Suppressor macrophage treated with lipopolysaccharide for 1 hour (primary cell): ENCODE measurements around the gene CLEC4M.
A peak's percentile ranks its signal among the peaks of the same experiment; 100 is the strongest.
"Not testable (repeated sequence)": the region's sequence is repeated elsewhere in the genome, so short reads cannot be mapped to it uniquely, and the experiment has no call there.

ENCODE experiments used
- DNase-seq, 3 donors: peaks; one replicate each; pipeline ENCODE4 v3.0.0-alpha.2; 2020 to 2022

The CLEC4M gene

GRCh38 chr19:7775761-7776160 lies 12.7 kb downstream of the CLEC4M start:
- no peak for DNase-seq

- peak; percentile 50 to 67 (median 57) for DNase-seq
Measured at GRCh38 chr19:7778081-7778480, 15.0 kb downstream of the CLEC4M start.

GRCh38 chr19:7779631-7780486 lies 16.8 kb downstream of the CLEC4M start:
- no peak for DNase-seq

GRCh38 chr19:7781157-7781556 lies 18.1 kb downstream of the CLEC4M start:
- no peak for DNase-seq

- peak; percentile 81 to 90 (median 90) for DNase-seq
Measured at GRCh38 chr19:7783991-7784423, 21.0 kb downstream of the CLEC4M start.

GRCh38 chr19:7784856-7785255 lies 21.8 kb downstream of the CLEC4M start:
- DNase-seq: no peak

GRCh38 chr19:7787141-7787540 lies 24.1 kb downstream of the CLEC4M start:
- no peak for DNase-seq

- no peak for DNase-seq
Measured at GRCh38 chr19:7787602-7788177, 24.6 kb downstream of the CLEC4M start.

GRCh38 chr19:7788178-7788932 lies 25.3 kb downstream of the CLEC4M start:
- no peak for DNase-seq

- DNase-seq: no peak
Measured at GRCh38 chr19:7788933-7789323, 25.9 kb downstream of the CLEC4M start.

GRCh38 chr19:7789447-7789846 lies 26.4 kb downstream of the CLEC4M start:
- DNase-seq: no peak

GRCh38 chr19:7790416-7790815 lies 27.4 kb downstream of the CLEC4M start:
- DNase-seq: no peak

GRCh38 chr19:7792281-7792680 lies 29.2 kb downstream of the CLEC4M start:
- no peak for DNase-seq

GRCh38 chr19:7792701-7793100 lies 29.7 kb downstream of the CLEC4M start:
- not testable (repeated sequence) for DNase-seq

- no peak for DNase-seq
Measured at GRCh38 chr19:7793493-7793892, 30.4 kb downstream of the CLEC4M start.

- no peak for DNase-seq
Measured at GRCh38 chr19:7795555-7796161, 32.6 kb downstream of the CLEC4M start.

GRCh38 chr19:7799640-7800355 lies 36.8 kb downstream of the CLEC4M start:
- peak; percentile 85 to 91 (median 87) for DNase-seq

- DNase-seq: no peak
Measured at GRCh38 chr19:7801020-7801570, 38.1 kb downstream of the CLEC4M start.

GRCh38 chr19:7806234-7806633 lies 43.2 kb downstream of the CLEC4M start:
- no peak for DNase-seq

GRCh38 chr19:7806876-7807275 lies 43.8 kb downstream of the CLEC4M start:
- no peak for DNase-seq

GRCh38 chr19:7808108-7808507 lies 45.1 kb downstream of the CLEC4M start:
- no peak for DNase-seq

- DNase-seq: no peak
Measured at GRCh38 chr19:7811989-7812388, 48.9 kb downstream of the CLEC4M start.
